GM12878 (cell line): ENCODE measurements around the gene CACNA1B.

Experiments used
- ATF7 ChIP-seq: fragments of 450-650 bp; IDR thresholded peaks from 2 replicates; pipeline ENCODE4 v1.6.1; 2016; ENCODE audit warnings: low read depth, mild to moderate bottlenecking
- BACH1 ChIP-seq: fragments of 450-650 bp; IDR thresholded peaks from 2 replicates; pipeline ENCODE4 v1.6.1; 2017; ENCODE audit warnings: mild to moderate bottlenecking, borderline replicate concordance
- CTCF ChIP-seq, 3 experiments: IDR thresholded peaks in 2 of 3; conservative IDR thresholded peaks in 1 of 3; 2 replicates each; pipeline ENCODE4 v1.5.1; 2011; ENCODE audit warnings: low read depth in 3 of 3, low read length in 3 of 3, mild to moderate bottlenecking in 3 of 3, control low read depth in 2 of 3, moderate library complexity in 2 of 3, inconsistent platforms in 1 of 3, mixed read lengths in 1 of 3; ENCODE audit not compliant: control insufficient read depth in 2 of 3, insufficient read depth in 1 of 3; ENCODE audit errors: extremely low read depth in 1 of 3
- EZH2 ChIP-seq: IDR thresholded peaks from 2 replicates; pipeline ENCODE4 v1.6.1; 2012; ENCODE audit warnings: low read depth, mild to moderate bottlenecking, control low read depth, inconsistent platforms, low read length, borderline replicate concordance; ENCODE audit not compliant: control insufficient read depth
- JUNB ChIP-seq: IDR thresholded peaks from 2 replicates; pipeline ENCODE4 v1.6.1; 2016; ENCODE audit warnings: antibody characterized with exemption, mild to moderate bottlenecking
- KAT2A ChIP-seq: conservative IDR thresholded peaks from 2 replicates; pipeline ENCODE4 v1.6.1; 2011; ENCODE audit warnings: low read depth, low read length; ENCODE audit not compliant: control insufficient read depth
- KDM1A ChIP-seq: fragments of 200-600 bp; sonication (generic); IDR thresholded peaks from 2 replicates; pipeline ENCODE4 v1.6.1; 2016; ENCODE audit warnings: borderline replicate concordance
- MAX ChIP-seq: IDR thresholded peaks from 2 replicates; pipeline ENCODE4 v1.6.1; 2012; ENCODE audit warnings: low read depth, low read length, improper control_type of control experiment
- MEF2A ChIP-seq: IDR thresholded peaks from 2 replicates; pipeline ENCODE4 v1.6.1; 2011; ENCODE audit warnings: low read depth, mild to moderate bottlenecking, low read length, moderate library complexity; ENCODE audit not compliant: insufficient read depth
- SKIL ChIP-seq: fragments of 450-650 bp; IDR thresholded peaks from 2 replicates; pipeline ENCODE4 v1.6.1; 2017; ENCODE audit warnings: mild to moderate bottlenecking, low read depth, inconsistent platforms; ENCODE audit not compliant: poor library complexity, severe bottlenecking
- TCF7 ChIP-seq: IDR thresholded peaks from 2 replicates; pipeline ENCODE4 v1.6.1; 2014; ENCODE audit warnings: antibody characterized with exemption, borderline replicate concordance
- ZNF274 ChIP-seq: IDR thresholded peaks from one replicate; pipeline ENCODE4 v1.8.0; 2011; ENCODE audit not compliant: insufficient read length, insufficient read depth
- ZNF592 ChIP-seq: fragments of 450-650 bp; IDR thresholded peaks from 2 replicates; pipeline ENCODE4 v1.6.1; 2017; ENCODE audit warnings: mild to moderate bottlenecking, moderate library complexity

GRCh38 chr9:137853392-137853995 is 24.1 kb upstream of the CACNA1B start:
- TF ChIP-seq CTCF (IDR thresholded peaks at IDR 0.05 in 2 of 3, conservative IDR thresholded peaks at IDR 0.05 in 1 of 3; ENCODE audit: control insufficient read depth in 2 of 3, extremely low read depth in 1 of 3, insufficient read depth in 1 of 3, low read depth in 3 of 3, low read length in 3 of 3) = no peak
- no peak for TF ChIP-seq ATF7
- TF ChIP-seq ZNF592 = no peak
- no peak for TF ChIP-seq TCF7
- TF ChIP-seq MAX = no peak
- TF ChIP-seq SKIL = no peak
- TF ChIP-seq KAT2A = no peak
- TF ChIP-seq EZH2 = no peak
- no peak for TF ChIP-seq JUNB
- no peak for TF ChIP-seq KDM1A
- TF ChIP-seq ZNF274 = no peak
- TF ChIP-seq MEF2A = no peak
- TF ChIP-seq BACH1 = no peak
